HepG2 (cell line): ENCODE measurements around the gene HEXD. TPM values are rescaled to one million over a fixed set of nuclear protein-coding genes. Genes with fewer than 3 reads are reported as not detected.

Source experiments
- KLF12 ChIP-seq: sonication (generic); formaldehyde crosslinking; IDR thresholded peaks from 2 replicates; pipeline ENCODE4 v1.4.0; 2020; ENCODE audit warnings: missing genetic modification reagents, borderline replicate concordance
- PHF8 ChIP-seq: sonication (generic); formaldehyde crosslinking; IDR thresholded peaks from 2 replicates; pipeline ENCODE4 v1.5.0; 2020; ENCODE audit warnings: missing genetic modification reagents
- PREB ChIP-seq: sonication (generic); formaldehyde crosslinking; IDR thresholded peaks from 2 replicates; pipeline ENCODE4 v1.4.0; 2020; ENCODE audit warnings: missing genetic modification reagents
- PRPF4 ChIP-seq: fragments of 200-400 bp; formaldehyde crosslinking; IDR thresholded peaks from 2 replicates; pipeline ENCODE4 v1.6.1; 2016; ENCODE audit warnings: low read length, low read depth; ENCODE audit not compliant: poor library complexity, severe bottlenecking
- ZMYM3 ChIP-seq: sonication (generic); formaldehyde crosslinking; IDR thresholded peaks from 2 replicates; pipeline ENCODE4 v1.5.1; 2020; ENCODE audit warnings: mild to moderate bottlenecking, missing genetic modification reagents
- ZNF430 ChIP-seq: sonication (generic); formaldehyde crosslinking; IDR thresholded peaks from 2 replicates; pipeline ENCODE4 v1.9.0; 2021; ENCODE audit warnings: mild to moderate bottlenecking, missing genetic modification reagents
- ZNF512B ChIP-seq: sonication (generic); formaldehyde crosslinking; IDR thresholded peaks from 2 replicates; pipeline ENCODE4 v1.5.1; 2020; ENCODE audit warnings: missing genetic modification reagents, mild to moderate bottlenecking, borderline replicate concordance
- ZNF572 ChIP-seq: sonication (generic); formaldehyde crosslinking; IDR thresholded peaks from 2 replicates; pipeline ENCODE4 v1.5.1; 2020; ENCODE audit warnings: mild to moderate bottlenecking, missing genetic modification reagents
- ZNF768 ChIP-seq: sonication (generic); formaldehyde crosslinking; IDR thresholded peaks from 2 replicates; pipeline ENCODE4 v1.4.0; 2020; ENCODE audit warnings: missing genetic modification reagents
- ZNF770 ChIP-seq: sonication (generic); formaldehyde crosslinking; IDR thresholded peaks from 2 replicates; pipeline ENCODE4 v1.5.0; 2020; ENCODE audit warnings: mild to moderate bottlenecking, missing genetic modification reagents
- ZNF878 ChIP-seq: sonication (generic); formaldehyde crosslinking; IDR thresholded peaks from 2 replicates; pipeline ENCODE4 v1.8.1; 2023; ENCODE audit warnings: mild to moderate bottlenecking, missing genetic modification reagents, moderate library complexity
- polyA plus RNA-seq, 8 experiments: library from polyadenylated mRNA; depleted of rRNA in 3 of 8; stranded (reverse) in 7 of 8; unstranded in 1 of 8; fragments of >200 nt; fragmentation: Illumina TruSeq in 4 of 8; extraction: Trizol in 4 of 8; gene quantifications; 2 replicates each; pipeline versions ENCODE4 v1.2.1 to v1.2.3, GENCODE V29; 2011 to 2016; ENCODE audit warnings: low read depth in 4 of 8, missing spikeins in 1 of 8, mixed read lengths in 1 of 8; ENCODE audit not compliant: insufficient read depth in 1 of 8
- total RNA-seq, 5 experiments: library from RNA; depleted of rRNA; stranded (reverse); fragments of >200 nt; fragmentation: Illumina TruSeq; extraction: Trizol; gene quantifications; 2 replicates each; pipeline ENCODE4 v1.2.3, GENCODE V29; 2016; ENCODE audit warnings: low read depth in 1 of 5

The HEXD gene
- total and polyA plus RNA-seq, 2 of the 13 experiments (the other 11 are each of a cell fraction or from before 2014, with no cell fraction given), result 22.3 to 41.8 TPM

GRCh38 chr17:82449883-82450356 is 31.8 kb downstream of the HEXD start (continued):
- TF ChIP-seq PREB (CRISPR knock-in tag) (0 out of 2 replicates have a peak, but pooled peaks have one; percentile 38), PHF8 (CRISPR knock-in tag) (no peak), ZNF768 (CRISPR knock-in tag) (0 out of 2 replicates have a peak, but pooled peaks have one; percentile 10), ZNF430 (0 out of 2 replicates have a peak, but pooled peaks have one; percentile 14), ZNF878 (CRISPR knock-in tag) (peak; percentile 53; the same call in 1 of the 2 replicates), ZNF512B (CRISPR knock-in tag) (no peak), ZMYM3 (CRISPR knock-in tag) (peak; percentile 73), ZNF770 (CRISPR knock-in tag) (peak; percentile 99), PRPF4 (peak; percentile 67), KLF12 (no peak), ZNF572 (CRISPR knock-in tag) (peak; percentile 83; the same call in 1 of the 2 replicates)
